Upper lobe of left lung (tissue), 6 donors: ENCODE results near the gene ASTN2. TPM values are rescaled to one million over a fixed set of nuclear protein-coding genes. Genes with fewer than 3 reads are reported as not detected.
"Not testable (repeated sequence)": the region's sequence is repeated elsewhere in the genome, so short reads cannot be mapped to it uniquely, and the experiment has no call there.

ENCODE experiments used
- ATAC-seq, 2 donors: fragments of 200-7000 bp; cut with Tn5 transposase; one replicate each; pipeline ENCODE4 v1.9.1; 2022; ENCODE audit warnings: mild to moderate bottlenecking in 2 of 2, moderate library complexity in 2 of 2; ENCODE audit not compliant: low FRiP score in 2 of 2
- DNase-seq, 2 donors: peaks; one replicate each; pipeline ENCODE4 v3.0.0-alpha.2; 2019 to 2020
- H3K27ac ChIP-seq, 4 donors: fragments of 200-600 bp; sonication (generic); one replicate each; pipeline ENCODE4 v1.5.1; 2016 to 2019
- H3K27me3 ChIP-seq, 4 donors: fragments of 200-600 bp; sonication (generic); one replicate each; pipeline ENCODE4 v1.5.1; 2017 to 2019
- H3K36me3 ChIP-seq, 4 donors: fragments of 200-600 bp; sonication (generic); one replicate each; pipeline ENCODE4 v1.5.1; 2016 to 2019
- H3K4me1 ChIP-seq, 4 donors: fragments of 200-600 bp; sonication (generic); one replicate each; pipeline ENCODE4 v1.5.1; 2018 to 2019
- H3K4me3 ChIP-seq, 4 donors: fragments of 200-600 bp; sonication (generic); one replicate each; pipeline ENCODE4 v1.5.1; 2017 to 2019; ENCODE audit warnings: mild to moderate bottlenecking in 2 of 4, moderate library complexity in 1 of 4
- H3K9me3 ChIP-seq, 4 donors: fragments of 200-600 bp; sonication (generic); one replicate each; pipeline ENCODE4 v1.5.1; 2018 to 2019
- CTCF ChIP-seq, 6 experiments: fragments of 450-650 bp in 4 of 6; fragments of 200-600 bp in 2 of 6; sonication (generic) in 2 of 6; IDR thresholded peaks; one replicate each; pipeline ENCODE4 v1.5.1; 2016 to 2019; ENCODE audit warnings: antibody characterized with exemption in 6 of 6
- EP300 ChIP-seq, 4 donors: sonication (generic); formaldehyde crosslinking; IDR thresholded peaks; one replicate each; pipeline ENCODE4 v1.5.1; 2017; ENCODE audit warnings: antibody characterized with exemption in 4 of 4, control low read depth in 2 of 4
- POLR2A ChIP-seq, 4 donors: fragments of 450-650 bp; IDR thresholded peaks; one replicate each; pipeline ENCODE4 v1.5.1; 2016 to 2017; ENCODE audit warnings: antibody characterized with exemption in 4 of 4, mild to moderate bottlenecking in 2 of 4
- POLR2AphosphoS5 ChIP-seq, 2 donors: sonication (generic); formaldehyde crosslinking; IDR thresholded peaks; one replicate each; pipeline ENCODE4 v1.5.1; 2017; ENCODE audit warnings: antibody characterized with exemption in 2 of 2
- WGBS, 2 donors: methylation state at CpG; one replicate each; pipeline ENCODE4 v1.1.5; 2017 to 2018; 5-methylcytosine and 5-hydroxymethylcytosine counted together
- total RNA-seq, 6 donors: library from RNA; depleted of rRNA in 4 of 6; stranded (reverse); fragments of >200 nt in 4 of 6; gene quantifications; one replicate each; pipeline versions ENCODE4 v1.1.0 to v1.2.1, GENCODE V29; 2016 to 2021
- donor health status: DM: no; HTN: no; CAD: no; lungs with moderate emphysema.
- donor health status: DM: no; HTN: yes; CAD: no; lungs with severe emphysema.

ASTN2 gene
- total RNA-seq, 6 donors from 2014 or later: 2.0 to 7.5 (median 3.4) TPM

- no peaks in the 10 kb centered on the region for H3K9me3 ChIP-seq
- no peak for ATAC-seq
- H3K27ac ChIP-seq: no peak overlapping the region
- no peaks in the 10 kb centered on the region for H3K27me3 ChIP-seq
- H3K4me3 ChIP-seq: no peak overlapping the region
- 85 to 100% methylated on average over 3 to 6 of the region's 6 CpGs for WGBS, 2 donors
- TF ChIP-seq POLR2AphosphoS5 (IDR thresholded peaks at IDR 0.05) (no peak), POLR2A (IDR thresholded peaks at IDR 0.05) (no peak), CTCF (IDR thresholded peaks at IDR 0.05) (no peak), EP300 (IDR thresholded peaks at IDR 0.05) (no peak)
- no peaks in the 10 kb centered on the region for H3K4me1 ChIP-seq
- no peak for DNase-seq
- no peaks in the 10 kb centered on the region for H3K36me3 ChIP-seq
These were observed 572.2 kb downstream of the ASTN2 start for GRCh38 chr9:116842658-116843057.

DNA sequence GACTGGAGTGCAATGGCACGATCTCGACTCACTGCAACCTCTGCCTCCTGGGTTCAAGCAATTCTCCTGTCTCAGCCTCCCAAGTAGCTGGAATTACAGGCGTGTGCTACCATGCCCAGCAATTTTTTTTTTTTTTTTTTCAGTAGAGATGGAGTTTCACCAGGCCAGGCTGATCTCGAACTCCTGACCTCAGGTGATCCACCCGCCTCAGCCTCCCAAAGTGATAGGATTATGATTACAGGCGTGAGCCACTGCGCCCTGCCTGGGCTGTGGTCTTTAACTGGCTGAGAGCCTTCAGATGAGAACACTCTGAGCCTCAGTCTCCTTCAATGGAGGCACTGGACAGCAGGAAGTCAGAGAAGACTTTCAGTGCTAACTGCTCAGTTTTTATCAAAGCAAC lies 576.4 kb downstream of the ASTN2 start:
- not testable (repeated sequence) for H3K4me3 ChIP-seq, ATAC-seq, H3K4me1 ChIP-seq, H3K27me3 ChIP-seq, H3K27ac ChIP-seq, H3K9me3 ChIP-seq, H3K36me3 ChIP-seq, DNase-seq
- 93% methylated on average over 7 of the region's 7 CpGs for WGBS, 2 donors

GRCh38 chr9:116837018-116837989 lies 577.6 kb downstream of the ASTN2 start:
- H3K27me3 ChIP-seq: no peaks in the 10 kb centered on the region
- peak in 1 of 2 donors; percentile 23 for DNase-seq
- no peak overlapping the region for H3K27ac ChIP-seq
- no peaks in the 10 kb centered on the region for H3K9me3 ChIP-seq
- peak in 1 of 2 donors; percentile 49 for ATAC-seq
- WGBS, 2 donors: 65% methylated on average over 5 of the region's 5 CpGs
- H3K4me3 ChIP-seq: no peak overlapping the region
- TF ChIP-seq CTCF (IDR thresholded peaks at IDR 0.05): no peak
- peak in 1 of 4 donors; percentile 75 for TF ChIP-seq EP300 (IDR thresholded peaks at IDR 0.05)
- H3K4me1 ChIP-seq: no peaks in the 10 kb centered on the region
- H3K36me3 ChIP-seq: no peaks in the 10 kb centered on the region

DNA sequence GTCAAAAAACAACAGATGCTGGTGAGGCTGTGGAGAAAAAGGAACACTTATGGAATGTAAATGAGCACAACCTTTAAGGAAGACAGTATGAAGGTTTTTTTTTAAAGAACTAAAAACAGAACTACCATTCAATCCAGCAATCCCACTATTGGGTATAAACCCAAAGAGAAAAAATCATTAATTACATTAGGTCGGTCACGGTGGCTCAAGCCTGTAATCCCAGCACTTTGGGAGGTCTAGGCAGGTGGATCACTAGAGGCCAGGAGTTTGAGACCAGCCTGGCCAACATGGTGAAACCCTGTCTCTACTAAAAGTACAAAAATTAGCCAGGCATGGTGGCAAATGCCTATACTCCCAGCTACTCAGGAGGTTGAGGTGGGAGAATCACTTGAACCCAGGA lies 584.5 kb downstream of the ASTN2 start:
- H3K9me3 ChIP-seq, H3K27ac ChIP-seq, H3K27me3 ChIP-seq, H3K36me3 ChIP-seq, ATAC-seq, DNase-seq, H3K4me1 ChIP-seq, H3K4me3 ChIP-seq: not testable (repeated sequence)
- 87 to 97% methylated on average over 2 of the region's 2 CpGs for WGBS, 2 donors

DNA sequence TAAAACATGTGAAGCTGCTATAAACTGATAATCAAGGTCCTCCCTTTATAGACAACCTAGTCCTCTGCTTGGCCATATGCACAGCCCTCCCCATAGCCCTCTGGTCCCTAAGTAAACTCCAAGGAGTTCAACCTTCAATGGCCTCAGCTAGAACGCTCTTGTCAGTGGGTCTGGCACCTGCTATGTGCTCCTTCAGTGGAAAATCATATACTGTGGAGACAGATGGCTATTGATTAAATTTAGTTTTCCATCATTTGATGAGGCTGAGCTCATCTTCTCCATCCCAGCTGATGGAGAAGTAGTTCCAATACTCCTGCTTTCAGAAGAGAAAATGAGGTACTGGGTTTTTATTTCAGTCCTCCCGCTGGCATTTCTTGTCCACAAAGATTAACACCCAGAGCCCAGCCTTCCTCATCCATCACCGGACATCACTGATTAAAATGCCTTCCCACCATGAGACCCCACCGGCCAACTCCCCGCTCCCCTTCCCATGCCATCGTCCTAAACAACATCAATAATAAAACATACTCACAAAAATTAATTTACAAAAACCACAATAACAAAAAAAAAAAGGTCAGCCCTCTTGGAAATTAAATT lies 593.1 kb downstream of the ASTN2 start:
- WGBS, 2 donors: 76 to 82% methylated on average over 6 of the region's 6 CpGs
- Histone ChIP-seq H3K36me3 (no peaks in the 10 kb centered on the region), H3K4me1 (no peaks in the 10 kb centered on the region), H3K9me3 (no peaks in the 10 kb centered on the region), H3K4me3 (no peak overlapping the region), H3K27me3 (no peaks in the 10 kb centered on the region), H3K27ac (no peak overlapping the region)
- DNase-seq (no peak), ATAC-seq (no peak)
- no peak for TF ChIP-seq EP300 (IDR thresholded peaks at IDR 0.05)
- no peak for TF ChIP-seq POLR2AphosphoS5 (IDR thresholded peaks at IDR 0.05)
- TF ChIP-seq CTCF (IDR thresholded peaks at IDR 0.05): no peak
- no peak for TF ChIP-seq POLR2A (IDR thresholded peaks at IDR 0.05)
